GM12878 (cell line): ENCODE results near the gene UVSSA. TPM values are rescaled to one million over a fixed set of nuclear protein-coding genes. Genes with fewer than 3 reads are reported as not detected.

Source experiments
- ATAC-seq: fragments of 200-7000 bp; cut with Tn5 transposase; 3 replicates; pipeline ENCODE4 v1.9.1; 2020; ENCODE audit warnings: mild to moderate bottlenecking, moderate library complexity
- BruUV-seq: library from RNA; stranded (reverse); fragments of 400-500 nt; replicated peaks from 2 replicates; lab custom pipeline; 2021; lab: Mats Ljungman, UMichigan
- CTCF ChIA-PET: fragments of 300-600 bp; sonication (Branson Sonifier 250); formaldehyde crosslinking; extraction: SDS; loops from one replicate; lab custom pipeline; 2021; ENCODE audit warnings: inconsistent platforms; lab: Yijun Ruan, JAX
- POLR2A ChIA-PET: fragments of 350-600 bp; formaldehyde crosslinking; extraction: SDS; loops from one replicate; lab custom pipeline; 2021; ENCODE audit warnings: inconsistent platforms; lab: Charles Lee
- RAD21 ChIA-PET: fragments of 300-600 bp; sonication (Branson Sonifier 250); formaldehyde crosslinking; loops from one replicate; lab custom pipeline; 2023; ENCODE audit warnings: antibody characterized with exemption; ENCODE audit not compliant: unreplicated experiment; lab: Charles Lee
- SMC1A ChIA-PET: fragments of 300-600 bp; sonication (Branson Sonifier 250); formaldehyde crosslinking; loops from one replicate; lab custom pipeline; 2023; ENCODE audit not compliant: unreplicated experiment, uncharacterized antibody; lab: Charles Lee
- DNase-seq: peaks from one replicate; pipeline ENCODE4 v3.0.0-alpha.2; 2011; ENCODE audit warnings: low read depth, low spot score
- FAIRE-seq: peaks from 3 replicates; lab custom pipeline; 2011; peaks lifted over from hg19 to GRCh38; lab: Jason Lieb, UNC
- H2AFZ ChIP-seq: 2 replicates; pipeline ENCODE4 v1.6.0; 2011; ENCODE audit warnings: low read depth, low read length, control low read depth; ENCODE audit not compliant: control insufficient read depth
- H3K27ac ChIP-seq: 2 replicates; pipeline ENCODE4 v1.5.1; 2011; ENCODE audit warnings: control low read depth; ENCODE audit not compliant: control insufficient read depth, insufficient read depth
- H3K27me3 ChIP-seq, 2 experiments: replicated peaks in 1 of 2; 2 replicates each; pipeline versions ENCODE4 v1.6.0 to v1.6.1; 2011; ENCODE audit warnings: low read length in 1 of 2; ENCODE audit not compliant: control insufficient read depth in 2 of 2, insufficient read depth in 2 of 2
- H3K36me3 ChIP-seq, 2 experiments: 2 replicates each; pipeline ENCODE4 v1.5.1; 2011; ENCODE audit warnings: low read length in 1 of 2; ENCODE audit not compliant: control insufficient read depth in 2 of 2, insufficient read depth in 2 of 2
- H3K4me1 ChIP-seq: 2 replicates; pipeline ENCODE4 v1.6.1; 2011; ENCODE audit warnings: mild to moderate bottlenecking, low read length, moderate library complexity, mixed read lengths; ENCODE audit not compliant: control insufficient read depth, insufficient read depth
- H3K4me2 ChIP-seq: 2 replicates; pipeline ENCODE4 v1.6.0; 2011; ENCODE audit warnings: control low read depth; ENCODE audit not compliant: control insufficient read depth, insufficient read depth
- H3K4me3 ChIP-seq: fragments of 200-600 bp; sonication (generic); 2 replicates; pipeline ENCODE4 v1.5.1; 2016
- H3K79me2 ChIP-seq: 2 replicates; pipeline ENCODE4 v1.6.0; 2011; ENCODE audit warnings: low read length; ENCODE audit not compliant: control insufficient read depth, insufficient read depth
- H3K9ac ChIP-seq: 2 replicates; pipeline ENCODE4 v1.8.0; 2011; ENCODE audit warnings: low read length, control low read depth, mixed read lengths; ENCODE audit not compliant: control insufficient read depth, insufficient read depth
- H3K9me3 ChIP-seq: replicated peaks from 3 replicates; pipeline ENCODE4 v1.5.1; 2011; ENCODE audit warnings: mild to moderate bottlenecking, low read length; ENCODE audit not compliant: control insufficient read depth, insufficient read depth
- H4K20me1 ChIP-seq: 2 replicates; pipeline ENCODE4 v1.6.0; 2011; ENCODE audit not compliant: control insufficient read depth, insufficient read depth
- ASH2L ChIP-seq: fragments of 300-600, 200-600 bp; sonication (generic); IDR thresholded peaks from 2 replicates; pipeline ENCODE4 v1.6.1; 2017; ENCODE audit warnings: low read depth, mild to moderate bottlenecking, borderline replicate concordance
- BRCA1 ChIP-seq: IDR thresholded peaks from 2 replicates; pipeline ENCODE4 v1.6.1; 2011; ENCODE audit warnings: low read depth, low read length, improper control_type of control experiment
- EED ChIP-seq: sonication (generic); IDR thresholded peaks from 2 replicates; pipeline ENCODE4 v1.6.1; 2016; ENCODE audit warnings: antibody characterized with exemption, low read depth
- EP300 ChIP-seq, 2 experiments: fragments of 150-350 bp in 1 of 2; IDR thresholded peaks; 2 replicates each; pipeline ENCODE4 v1.6.1; 2011 to 2012; ENCODE audit warnings: low read depth in 2 of 2, low read length in 2 of 2, borderline replicate concordance in 1 of 2, improper control_type of control experiment in 1 of 2, inconsistent platforms in 1 of 2; ENCODE audit not compliant: control insufficient read depth in 1 of 2
- NBN ChIP-seq: fragments of 450-650 bp; IDR thresholded peaks from 2 replicates; pipeline ENCODE4 v1.6.1; 2016
- SREBF2 ChIP-seq: IDR thresholded peaks from 2 replicates; pipeline ENCODE4 v1.6.1; 2012; ENCODE audit warnings: mild to moderate bottlenecking, low read length
- STAT1 ChIP-seq: fragments of 450-650 bp; conservative IDR thresholded peaks from 2 replicates; pipeline ENCODE4 v1.6.1; 2014; ENCODE audit warnings: antibody characterized with exemption, mild to moderate bottlenecking
- ZNF207 ChIP-seq: fragments of 450-650 bp; IDR thresholded peaks from 2 replicates; pipeline ENCODE4 v1.6.1; 2014; ENCODE audit warnings: antibody characterized with exemption, mild to moderate bottlenecking, borderline replicate concordance
- WGBS: methylation state at CpG from one replicate; pipeline ENCODE4 v1.1.6; 2016; ENCODE audit warnings: low lambda C conversion rate; ENCODE audit not compliant: insufficient replicate concordance, insufficient coverage; ENCODE audit errors: missing lambda C conversion rate; 5-methylcytosine and 5-hydroxymethylcytosine counted together
- in situ Hi-C: fragments of 300-500 bp; cut with MboI; formaldehyde crosslinking; loops from 9 replicates; pipeline ENCODE4 v1.14.3; 2018; ENCODE audit warnings: mixed read lengths
- intact Hi-C: fragments of 100-400 bp; cut with micrococcal nuclease; formaldehyde crosslinking; loops from one replicate; pipeline ENCODE4 v1.14.2; 2022; ENCODE audit not compliant: unreplicated experiment
- polyA plus RNA-seq, 11 experiments: library from polyadenylated mRNA; depleted of rRNA in 4 of 11; unstranded in 6 of 11; stranded (reverse) in 5 of 11; fragments of >200 nt; fragmentation: Nextera tagmentation in 4 of 11; fragmentation: Illumina TruSeq in 1 of 11; extraction: Ambion mirVana in 4 of 11; extraction: Trizol in 1 of 11; gene quantifications; 1 replicate in 1 of 11; 2 replicates in 10 of 11; pipeline versions ENCODE4 v1.2.1 to v1.2.3, GENCODE V29; 2011 to 2016; ENCODE audit warnings: inconsistent platforms in 2 of 11, missing spikeins in 2 of 11, low read depth in 1 of 11
- total RNA-seq, 4 experiments: library from RNA; depleted of rRNA in 3 of 4; stranded (reverse); fragments of >200 nt in 3 of 4; fragmentation: Illumina TruSeq in 1 of 4; extraction: Trizol in 1 of 4; gene quantifications; 2 replicates each; pipeline versions ENCODE4 v1.2.1 to v1.2.3, GENCODE V29; 2013 to 2021
- TF ChIP-seq, protein P1 (sequence below): fragments of 450-650 bp; IDR thresholded peaks from 2 replicates; pipeline ENCODE4 v1.6.1; 2017; ENCODE audit warnings: mild to moderate bottlenecking

The UVSSA gene
- total and polyA plus RNA-seq, 10 of the 15 experiments (the other 5 are each of a cell fraction or from before 2014, with no cell fraction given), result 0.34 to 16.8 (median 3.6) TPM

DNA sequence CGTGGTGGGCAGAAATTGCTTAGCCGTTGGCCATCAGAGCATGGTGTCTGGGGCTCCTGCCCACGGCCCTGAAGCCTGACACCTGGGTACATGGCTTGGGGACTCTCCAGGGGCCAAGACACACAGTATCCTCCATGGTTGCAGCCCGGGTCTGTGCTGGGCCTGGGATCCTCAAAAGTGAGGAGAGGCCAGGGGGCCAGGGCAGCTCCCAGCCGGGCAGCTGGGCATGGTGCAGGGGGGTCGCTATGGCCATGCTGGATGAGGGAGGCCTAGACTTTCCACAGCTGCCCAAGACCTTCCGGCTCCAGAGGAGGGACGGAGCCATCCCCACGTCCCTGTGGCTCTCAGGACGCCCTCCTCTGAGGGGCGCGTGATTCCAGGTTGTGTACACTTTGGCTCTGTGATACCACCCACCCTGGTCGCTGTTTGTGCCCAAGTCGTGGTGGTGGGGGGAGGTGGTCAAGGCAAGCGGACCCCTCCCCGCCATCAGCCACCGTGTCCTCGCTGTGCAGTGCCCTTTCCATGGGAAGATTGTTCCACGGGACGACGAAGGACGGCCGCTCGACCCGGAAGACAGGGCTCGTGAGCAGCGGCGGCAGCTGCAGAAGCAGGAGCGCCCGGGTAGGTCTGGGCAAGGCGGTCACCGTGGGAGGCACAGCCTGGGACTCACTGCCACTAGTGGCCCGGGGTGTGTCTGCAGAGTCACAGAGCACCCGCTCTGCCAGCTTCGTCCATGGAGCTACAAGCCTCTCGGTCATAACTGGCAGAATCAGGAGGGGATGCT lies 33.6 kb downstream of the UVSSA start:
- DNase-seq (no peak), FAIRE-seq (no peak), ATAC-seq (no peak)
- 85% methylated on average over 36 of the region's 36 CpGs for WGBS
- no peak overlapping the region for H3K27ac ChIP-seq
- in situ Hi-C loops, result no loop called here
- POLR2A ChIA-PET, result no interaction called here
- no peak overlapping the region for H2AFZ ChIP-seq
- intact Hi-C loops, result no loop called here
- no peaks in the 10 kb centered on the region; a peak in 1 of 4 replicates for H3K36me3 ChIP-seq
- SMC1A ChIA-PET, result no interaction called here
- no peak overlapping the region for H3K9ac ChIP-seq
- no peaks in the 10 kb centered on the region for H3K4me1 ChIP-seq
- no TSS peak for BruUV-seq
- H3K4me2 ChIP-seq, result no peak overlapping the region
- no peaks in the 10 kb centered on the region for H3K27me3 ChIP-seq
- CTCF ChIA-PET, result no interaction called here
- no peaks in the 10 kb centered on the region for H3K9me3 ChIP-seq
- no peak for TF ChIP-seq BRCA1
- no peak for TF ChIP-seq EP300 (IDR thresholded peaks at IDR 0.05; ENCODE audit: borderline replicate concordance in 1 of 2, control insufficient read depth in 1 of 2, low read depth in 2 of 2, low read length in 2 of 2)
- no peak for TF ChIP-seq ASH2L
- TF ChIP-seq EED, result no peak
- TF ChIP-seq STAT1, result no peak
- TF ChIP-seq SREBF2, result no peak
- no peak for TF ChIP-seq ZNF207
- no peak for TF ChIP-seq NBN
- TF ChIP-seq, protein P1, sequence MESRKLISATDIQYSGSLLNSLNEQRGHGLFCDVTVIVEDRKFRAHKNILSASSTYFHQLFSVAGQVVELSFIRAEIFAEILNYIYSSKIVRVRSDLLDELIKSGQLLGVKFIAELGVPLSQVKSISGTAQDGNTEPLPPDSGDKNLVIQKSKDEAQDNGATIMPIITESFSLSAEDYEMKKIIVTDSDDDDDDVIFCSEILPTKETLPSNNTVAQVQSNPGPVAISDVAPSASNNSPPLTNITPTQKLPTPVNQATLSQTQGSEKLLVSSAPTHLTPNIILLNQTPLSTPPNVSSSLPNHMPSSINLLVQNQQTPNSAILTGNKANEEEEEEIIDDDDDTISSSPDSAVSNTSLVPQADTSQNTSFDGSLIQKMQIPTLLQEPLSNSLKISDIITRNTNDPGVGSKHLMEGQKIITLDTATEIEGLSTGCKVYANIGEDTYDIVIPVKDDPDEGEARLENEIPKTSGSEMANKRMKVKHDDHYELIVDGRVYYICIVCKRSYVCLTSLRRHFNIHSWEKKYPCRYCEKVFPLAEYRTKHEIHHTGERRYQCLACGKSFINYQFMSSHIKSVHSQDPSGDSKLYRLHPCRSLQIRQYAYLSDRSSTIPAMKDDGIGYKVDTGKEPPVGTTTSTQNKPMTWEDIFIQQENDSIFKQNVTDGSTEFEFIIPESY, result no peak
- H4K20me1 ChIP-seq, result no peaks in the 10 kb centered on the region
- no peaks in the 10 kb centered on the region for H3K79me2 ChIP-seq
- RAD21 ChIA-PET, result no interaction called here
- H3K4me3 ChIP-seq, result no peak overlapping the region
